CD8-positive, alpha-beta memory T cell (primary cell): ENCODE data around the gene SFMBT2. TPM values are rescaled to one million over a fixed set of nuclear protein-coding genes. Genes with fewer than 3 reads are reported as not detected.

ENCODE experiments used
- CTCF ChIA-PET: fragments of 350-600 bp; sonication (Branson Sonifier 250); formaldehyde crosslinking; loops from one replicate; lab custom pipeline; 2021; ENCODE audit warnings: antibody characterized with exemption; lab: Charles Lee
- POLR2A ChIA-PET: fragments of 350-600 bp; sonication (Branson Sonifier 250); formaldehyde crosslinking; loops from one replicate; lab custom pipeline; 2021; ENCODE audit warnings: antibody characterized with exemption; lab: Charles Lee
- DNase-seq, 5 donors: peaks; one replicate each; pipeline versions ENCODE4 v3.0.0 to v3.0.0-alpha.2; 2020 to 2022; ENCODE audit warnings: mixed read lengths in 1 of 5
- H3K27ac ChIP-seq: one replicate; pipeline ENCODE4 v1.7.0; 2013; ENCODE audit warnings: low read depth, mild to moderate bottlenecking, low read length, moderate library complexity
- H3K27me3 ChIP-seq: 2 replicates; pipeline ENCODE4 v1.7.0; 2013; ENCODE audit warnings: low read length, mild to moderate bottlenecking; ENCODE audit not compliant: insufficient read depth, poor library complexity, severe bottlenecking
- H3K36me3 ChIP-seq: 2 replicates; pipeline ENCODE4 v1.7.0; 2013; ENCODE audit warnings: mild to moderate bottlenecking, low read length, moderate library complexity; ENCODE audit not compliant: insufficient read depth
- H3K4me1 ChIP-seq: 2 replicates; pipeline ENCODE4 v1.7.0; 2013; ENCODE audit warnings: mild to moderate bottlenecking, low read length, moderate library complexity; ENCODE audit not compliant: insufficient read depth
- H3K4me3 ChIP-seq: 2 replicates; pipeline ENCODE4 v1.7.0; 2013; ENCODE audit warnings: mild to moderate bottlenecking, low read length
- H3K9me3 ChIP-seq: 2 replicates; pipeline ENCODE4 v1.7.0; 2013; ENCODE audit warnings: mild to moderate bottlenecking, low read length
- H3K27ac Mint-ChIP-seq, 8 donors: one replicate each; pipeline ENCODE4 v1.8.0; 2020 to 2021; ENCODE audit warnings: mixed read lengths in 8 of 8, mild to moderate bottlenecking in 6 of 8, inconsistent platforms in 3 of 8, moderate library complexity in 3 of 8
- H3K27me3 Mint-ChIP-seq, 2 donors: one replicate each; pipeline ENCODE4 v1.8.0; 2020 to 2021; ENCODE audit warnings: mixed read lengths in 2 of 2, mild to moderate bottlenecking in 1 of 2, moderate library complexity in 1 of 2
- H3K36me3 Mint-ChIP-seq, 3 donors: one replicate each; pipeline ENCODE4 v1.8.0; 2020 to 2021; ENCODE audit warnings: mixed read lengths in 3 of 3, inconsistent platforms in 1 of 3, mild to moderate bottlenecking in 1 of 3
- H3K4me1 Mint-ChIP-seq, 3 donors: one replicate each; pipeline ENCODE4 v1.8.0; 2020 to 2021; ENCODE audit warnings: mixed read lengths in 3 of 3, inconsistent platforms in 1 of 3, mild to moderate bottlenecking in 1 of 3
- H3K4me3 Mint-ChIP-seq, 7 donors: one replicate each; pipeline ENCODE4 v1.8.0; 2020 to 2021; ENCODE audit warnings: mixed read lengths in 7 of 7, mild to moderate bottlenecking in 6 of 7, moderate library complexity in 4 of 7, inconsistent platforms in 2 of 7
- H3K9me3 Mint-ChIP-seq, 5 donors: one replicate each; pipeline ENCODE4 v1.8.0; 2020 to 2022; ENCODE audit warnings: mixed read lengths in 5 of 5, mild to moderate bottlenecking in 3 of 5, moderate library complexity in 2 of 5, inconsistent platforms in 1 of 5
- polyA plus RNA-seq: library from polyadenylated mRNA; unstranded; fragments of 300-500 nt; fragmentation: Illumina TruSeq; gene quantifications from one replicate; pipeline ENCODE4 v1.2.3, GENCODE V29; 2021
- total RNA-seq, 2 experiments: library from RNA; stranded (reverse); gene quantifications; one replicate each; pipeline ENCODE4 v1.2.3, GENCODE V29; 2021

SFMBT2 gene
- total and polyA plus RNA-seq, 3 experiments from 2014 or later, result 4.9 to 18.3 (median 17.4) TPM

DNA sequence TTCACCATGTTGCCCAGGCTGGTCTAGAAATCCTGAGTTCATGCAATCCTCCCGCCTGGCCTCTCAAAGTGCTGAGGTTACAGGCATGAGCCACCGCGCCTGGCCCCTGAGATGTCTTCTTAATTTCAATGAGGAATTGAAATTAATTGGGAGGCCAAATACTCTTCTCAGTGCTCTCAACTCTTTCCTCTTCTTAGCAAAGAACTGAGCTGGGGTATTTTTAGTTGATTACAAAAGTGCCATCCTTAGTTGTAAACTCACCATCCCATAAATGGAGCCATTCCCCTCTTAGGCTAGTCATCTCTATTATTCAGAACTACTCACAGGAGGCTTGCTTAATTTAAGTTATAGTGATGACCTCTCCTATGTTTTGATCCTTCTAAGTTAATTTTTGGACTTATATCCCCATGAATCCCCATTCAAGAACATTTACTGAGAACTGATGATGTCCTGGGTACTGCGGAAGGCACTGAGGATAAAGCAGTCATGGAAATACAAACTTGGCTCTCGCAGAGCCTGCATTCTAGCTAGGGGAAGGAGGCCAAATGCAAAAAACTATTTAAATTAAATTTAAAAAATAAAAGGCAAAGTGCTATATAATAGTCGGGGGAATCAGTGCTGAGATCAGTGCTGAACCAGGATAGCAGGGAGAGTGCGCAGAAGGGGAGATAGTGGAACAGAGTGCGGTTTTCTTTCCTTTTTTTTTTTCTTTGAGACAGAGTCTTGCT, 145.3 kb downstream of the SFMBT2 start:
- no peak for DNase-seq
- Mint-ChIP-seq H3K36me3 (peaks cover 0 to 17% (median 5%) of the 10 kb centered on the region in 3 donors), H3K27me3 (peaks cover 0 to 2% of the 10 kb centered on the region in 2 donors), H3K4me3 (no peak overlapping the region), H3K4me1 (peaks cover 30 to 34% (median 34%) of the 10 kb centered on the region in 3 donors), H3K9me3 (no peaks in the 10 kb centered on the region), H3K27ac (no peak overlapping the region)
- ChIA-PET CTCF (no interaction called here), POLR2A (no interaction called here)
- Histone ChIP-seq H3K9me3 (no peaks in the 10 kb centered on the region), H3K4me3 (no peak overlapping the region), H3K4me1 (peaks cover 22% of the 10 kb centered on the region), H3K36me3 (no peaks in the 10 kb centered on the region), H3K27me3 (no peaks in the 10 kb centered on the region), H3K27ac (no peak overlapping the region)

DNA sequence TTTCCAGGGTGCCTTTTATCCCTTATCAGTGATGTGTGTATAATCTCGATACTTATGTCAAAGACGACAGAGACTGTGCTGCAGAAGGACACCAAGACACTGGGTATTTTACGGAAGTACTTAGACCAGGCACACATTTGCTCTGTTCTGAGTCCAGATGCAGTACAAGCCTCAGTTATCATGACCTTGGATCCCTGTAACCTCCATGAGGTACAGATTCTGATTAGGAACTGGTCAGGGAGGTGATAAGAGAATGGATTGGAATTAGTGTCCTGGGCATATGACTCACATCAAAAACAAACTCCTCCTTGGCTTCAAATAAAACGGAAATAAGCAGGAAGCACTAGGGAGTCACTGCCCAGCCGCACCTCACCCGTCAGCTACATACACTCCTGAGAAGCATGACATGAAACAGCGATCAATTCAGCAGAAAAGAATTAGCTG, 146.5 kb downstream of the SFMBT2 start:
- H3K4me1 Mint-ChIP-seq, result peaks cover 30 to 34% (median 34%) of the 10 kb centered on the region in 3 donors

DNA sequence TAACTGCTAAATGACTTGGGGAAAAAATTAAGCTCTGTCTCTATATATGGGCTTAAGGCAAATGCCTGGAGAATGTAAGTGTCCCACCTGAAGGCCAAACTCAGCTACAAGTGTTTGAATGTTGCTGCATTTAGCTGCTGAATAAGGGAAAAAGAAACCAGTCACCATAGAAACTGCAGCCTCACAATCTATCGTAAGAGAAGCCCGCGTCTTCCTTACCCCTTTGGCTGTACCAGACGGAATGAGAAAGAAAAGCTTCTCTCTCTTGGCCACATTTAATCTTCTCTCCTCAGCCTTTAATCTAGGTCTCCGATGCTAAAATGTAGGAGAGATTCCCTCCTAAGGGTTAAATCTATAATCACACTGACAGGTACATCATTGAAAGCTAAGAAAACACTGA, 147.2 kb downstream of the SFMBT2 start:
- Mint-ChIP-seq H3K9me3 (no peaks in the 10 kb centered on the region), H3K4me1 (peaks cover 33 to 37% (median 34%) of the 10 kb centered on the region in 3 donors), H3K27ac (no peak overlapping the region), H3K4me3 (no peak overlapping the region), H3K36me3 (peaks cover 0 to 11% (median 5%) of the 10 kb centered on the region in 3 donors), H3K27me3 (peaks cover 0 to 4% of the 10 kb centered on the region in 2 donors)
- Histone ChIP-seq H3K36me3 (no peaks in the 10 kb centered on the region), H3K4me1 (peaks cover 22% of the 10 kb centered on the region), H3K27me3 (no peaks in the 10 kb centered on the region), H3K4me3 (no peak overlapping the region), H3K9me3 (no peaks in the 10 kb centered on the region), H3K27ac (no peak overlapping the region)
- POLR2A ChIA-PET, result no interaction called here
- no peak for DNase-seq
- CTCF ChIA-PET, result no interaction called here

More for the DNA sequence above, 146.5 kb downstream of the SFMBT2 start:
- Mint-ChIP-seq H3K36me3 (peaks cover 0 to 13% (median 5%) of the 10 kb centered on the region in 3 donors), H3K9me3 (no peaks in the 10 kb centered on the region), H3K4me3 (no peak overlapping the region), H3K27me3 (peaks cover 0 to 2% of the 10 kb centered on the region in 2 donors), H3K27ac (peak overlapping the region in 1 of 8 donors; percentile 84)
- H3K4me3 ChIP-seq, result no peak overlapping the region
- no peak for DNase-seq
- CTCF ChIA-PET, result no interaction called here
- POLR2A ChIA-PET, result no interaction called here
- H3K9me3 ChIP-seq, result no peaks in the 10 kb centered on the region
- no peaks in the 10 kb centered on the region for H3K36me3 ChIP-seq
- peaks cover 22% of the 10 kb centered on the region for H3K4me1 ChIP-seq
- no peaks in the 10 kb centered on the region for H3K27me3 ChIP-seq
- no peak overlapping the region for H3K27ac ChIP-seq

DNA sequence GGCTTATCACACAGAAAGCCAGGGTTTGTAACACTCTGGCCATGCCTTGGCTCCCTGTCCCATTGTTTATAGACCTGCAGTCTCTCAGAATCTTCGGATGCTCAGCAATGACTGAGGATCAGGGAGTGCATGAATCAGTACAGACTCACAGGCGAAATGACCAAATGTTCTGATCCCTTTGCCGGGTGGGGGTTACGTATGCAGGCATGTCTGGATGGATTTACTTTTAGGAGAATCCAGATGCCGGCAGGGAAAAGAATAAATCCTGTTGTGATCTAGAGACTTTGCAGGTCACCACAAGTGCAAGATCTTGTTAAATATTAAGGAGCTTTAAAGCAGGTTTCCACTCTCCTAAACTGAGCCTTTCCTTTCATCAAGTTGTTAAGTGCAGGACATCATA, 149.5 kb downstream of the SFMBT2 start:
- Mint-ChIP-seq H3K27ac (peak overlapping the region in 6 of 8 donors; percentile 0 to 87 (median 35)), H3K4me3 (no peak overlapping the region), H3K9me3 (no peaks in the 10 kb centered on the region), H3K4me1 (peaks cover 42 to 49% (median 44%) of the 10 kb centered on the region in 3 donors), H3K27me3 (peaks cover 0 to 4% of the 10 kb centered on the region in 2 donors), H3K36me3 (peaks cover 0 to 14% (median 4%) of the 10 kb centered on the region in 3 donors)
- no peaks in the 10 kb centered on the region for H3K9me3 ChIP-seq
- no peak overlapping the region for H3K4me3 ChIP-seq
- H3K36me3 ChIP-seq, result no peaks in the 10 kb centered on the region
- H3K27ac ChIP-seq, result no peak overlapping the region
- ChIA-PET CTCF (interaction anchor here (0.9 to 1.2 kb wide), 2 partner anchors 147 to 150 kb away, joined by 3 read pairs; partner anchors contain the start of gene SFMBT2), POLR2A (no interaction called here)
- no peaks in the 10 kb centered on the region for H3K27me3 ChIP-seq
- no peak for DNase-seq
- H3K4me1 ChIP-seq, result peaks cover 29% of the 10 kb centered on the region

DNA sequence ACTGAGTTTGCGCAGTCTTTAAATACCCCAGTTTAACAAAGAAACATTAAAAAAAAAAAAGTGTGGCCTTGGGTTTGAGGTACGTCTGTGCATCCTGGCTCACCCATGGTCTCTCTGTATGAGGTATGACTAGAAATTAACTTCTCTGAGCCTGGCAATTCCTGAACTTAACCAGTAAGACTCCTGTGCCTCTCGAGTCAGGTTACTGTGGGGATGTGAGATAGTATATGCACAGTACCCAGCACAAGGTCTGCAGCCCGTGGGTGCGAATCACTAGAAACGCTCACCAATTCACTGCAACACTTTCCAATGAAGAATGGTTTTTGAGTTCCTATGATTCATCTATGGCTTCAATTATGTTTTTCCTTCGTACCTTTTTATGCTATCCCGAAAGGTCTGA, 149.9 kb downstream of the SFMBT2 start:
- DNase-seq, result no peak
- H3K4me1 ChIP-seq, result peaks cover 33% of the 10 kb centered on the region
- H3K27ac ChIP-seq, result no peak overlapping the region
- no peaks in the 10 kb centered on the region for H3K9me3 ChIP-seq
- H3K27me3 Mint-ChIP-seq, result peaks cover 0 to 4% of the 10 kb centered on the region in 2 donors
- no peaks in the 10 kb centered on the region for H3K9me3 Mint-ChIP-seq
- H3K4me3 Mint-ChIP-seq, result no peak overlapping the region
- H3K36me3 ChIP-seq, result no peaks in the 10 kb centered on the region
- POLR2A ChIA-PET, result no interaction called here
- CTCF ChIA-PET, result interaction anchor here (0.9 kb wide), 1 partner anchor 148 kb away, joined by 3 read pairs; no protein-coding TSS in a partner anchor
- peaks cover 0 to 15% (median 4%) of the 10 kb centered on the region in 3 donors for H3K36me3 Mint-ChIP-seq
- H3K27ac Mint-ChIP-seq, result peak overlapping the region in 6 of 8 donors; percentile 23 to 92 (median 52)
- peaks cover 47 to 54% (median 49%) of the 10 kb centered on the region in 3 donors for H3K4me1 Mint-ChIP-seq
- H3K4me3 ChIP-seq, result no peak overlapping the region
- no peaks in the 10 kb centered on the region for H3K27me3 ChIP-seq

DNA sequence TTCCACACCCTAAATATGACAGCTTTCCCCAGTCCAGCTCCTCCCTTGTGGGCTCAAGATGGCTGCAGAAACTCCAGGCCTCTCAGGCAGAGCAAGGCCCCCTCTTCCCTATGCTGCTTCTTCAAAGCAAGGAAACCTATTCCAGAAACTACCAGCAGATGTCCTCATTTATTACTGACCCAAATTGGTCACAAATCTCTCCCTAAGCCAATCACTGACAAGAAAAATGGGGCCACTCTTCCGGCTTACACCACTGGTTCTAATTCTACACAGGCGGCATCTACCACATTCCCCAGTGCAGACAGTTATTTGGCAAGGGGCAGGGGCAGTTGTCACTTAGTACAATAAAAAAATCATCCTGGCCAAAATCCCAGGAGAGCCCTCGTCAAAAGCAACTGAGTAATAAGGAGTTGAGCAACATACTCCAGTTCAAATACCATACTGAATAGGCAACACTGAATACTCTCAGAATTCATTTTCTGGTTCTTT, 150.4 kb downstream of the SFMBT2 start:
- H3K9me3 ChIP-seq, result no peaks in the 10 kb centered on the region
- Mint-ChIP-seq H3K4me1 (peaks cover 51 to 58% (median 53%) of the 10 kb centered on the region in 3 donors), H3K36me3 (peaks cover 0 to 15% (median 4%) of the 10 kb centered on the region in 3 donors), H3K27ac (peak overlapping the region; percentile 61 to 98 (median 91)), H3K4me3 (peak overlapping the region in 6 of 7 donors; percentile 10 to 78 (median 55)), H3K27me3 (peaks cover 0 to 4% of the 10 kb centered on the region in 2 donors), H3K9me3 (no peaks in the 10 kb centered on the region)
- no peak overlapping the region for H3K4me3 ChIP-seq
- ChIA-PET POLR2A (interaction anchor here (0.7 kb wide), 1 partner anchor 50 kb away, joined by 3 read pairs; no protein-coding TSS in a partner anchor), CTCF (no interaction called here)
- DNase-seq, result peak in 3 of 5 donors; percentile 14 to 44 (median 18)
- H3K27me3 ChIP-seq, result no peaks in the 10 kb centered on the region
- peaks cover 33% of the 10 kb centered on the region for H3K4me1 ChIP-seq
- H3K27ac ChIP-seq, result no peak overlapping the region
- no peaks in the 10 kb centered on the region for H3K36me3 ChIP-seq

DNA sequence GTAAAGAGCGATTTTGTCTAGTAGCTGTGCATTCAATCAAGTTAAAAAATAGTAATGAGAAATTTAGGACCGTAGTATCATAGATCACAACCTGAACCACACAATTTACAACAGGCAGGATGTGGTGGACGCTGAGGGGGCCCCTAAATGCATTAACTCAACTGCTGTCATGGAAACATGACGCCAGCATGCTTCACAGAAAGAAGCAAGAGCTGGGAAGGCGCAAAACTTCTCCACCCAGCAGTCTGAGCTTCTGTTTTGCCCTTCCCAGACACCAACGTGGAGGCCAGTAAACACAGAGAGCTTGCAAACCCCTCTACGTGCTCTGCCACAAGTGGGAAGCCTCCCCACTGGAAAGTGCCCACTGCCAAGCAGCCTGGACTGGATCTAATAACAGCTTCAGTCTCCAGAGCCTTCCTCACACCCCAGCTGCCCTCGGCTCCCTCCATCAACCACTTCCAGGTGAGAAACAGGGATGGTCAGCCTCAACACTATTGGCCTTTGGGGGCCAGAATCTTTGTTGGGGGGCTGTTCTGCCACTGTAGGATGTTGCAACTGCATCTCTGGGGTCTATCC, 151.8 kb downstream of the SFMBT2 start:
- Mint-ChIP-seq H3K27ac (peak overlapping the region; percentile 75 to 96 (median 91)), H3K4me1 (peaks cover 54 to 72% (median 57%) of the 10 kb centered on the region in 3 donors), H3K36me3 (peaks cover 0 to 25% (median 7%) of the 10 kb centered on the region in 3 donors), H3K9me3 (no peaks in the 10 kb centered on the region), H3K27me3 (peaks cover 0 to 4% of the 10 kb centered on the region in 2 donors), H3K4me3 (peak overlapping the region; percentile 11 to 85 (median 70))
- Histone ChIP-seq H3K4me1 (peaks cover 33% of the 10 kb centered on the region), H3K4me3 (peak overlapping the region; percentile 7), H3K36me3 (no peaks in the 10 kb centered on the region), H3K9me3 (no peaks in the 10 kb centered on the region), H3K27me3 (no peaks in the 10 kb centered on the region), H3K27ac (no peak overlapping the region)
- ChIA-PET POLR2A (interaction anchor here (0.6 to 2.6 kb wide), 2 partner anchors 151 to 156 kb away, joined by 6 to 15 read pairs; partner anchors contain the start of gene SFMBT2), CTCF (interaction anchor here (0.9 to 2.1 kb wide), 10 partner anchors 9 to 343 kb away, joined by 3 to 10 read pairs (median 4); partner anchors contain the start of gene SFMBT2)
- peak; percentile 51 to 88 (median 77) for DNase-seq
